ENCODE data around the gene PCCA.

- TF ChIP-seq, protein P1, sequence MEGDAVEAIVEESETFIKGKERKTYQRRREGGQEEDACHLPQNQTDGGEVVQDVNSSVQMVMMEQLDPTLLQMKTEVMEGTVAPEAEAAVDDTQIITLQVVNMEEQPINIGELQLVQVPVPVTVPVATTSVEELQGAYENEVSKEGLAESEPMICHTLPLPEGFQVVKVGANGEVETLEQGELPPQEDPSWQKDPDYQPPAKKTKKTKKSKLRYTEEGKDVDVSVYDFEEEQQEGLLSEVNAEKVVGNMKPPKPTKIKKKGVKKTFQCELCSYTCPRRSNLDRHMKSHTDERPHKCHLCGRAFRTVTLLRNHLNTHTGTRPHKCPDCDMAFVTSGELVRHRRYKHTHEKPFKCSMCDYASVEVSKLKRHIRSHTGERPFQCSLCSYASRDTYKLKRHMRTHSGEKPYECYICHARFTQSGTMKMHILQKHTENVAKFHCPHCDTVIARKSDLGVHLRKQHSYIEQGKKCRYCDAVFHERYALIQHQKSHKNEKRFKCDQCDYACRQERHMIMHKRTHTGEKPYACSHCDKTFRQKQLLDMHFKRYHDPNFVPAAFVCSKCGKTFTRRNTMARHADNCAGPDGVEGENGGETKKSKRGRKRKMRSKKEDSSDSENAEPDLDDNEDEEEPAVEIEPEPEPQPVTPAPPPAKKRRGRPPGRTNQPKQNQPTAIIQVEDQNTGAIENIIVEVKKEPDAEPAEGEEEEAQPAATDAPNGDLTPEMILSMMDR (IDR thresholded peaks at IDR 0.05; ENCODE audit: borderline replicate concordance, extremely low read depth, low read length, poor library complexity, severe bottlenecking), result no peak
- TF ChIP-seq EZH2 (IDR thresholded peaks at IDR 0.05; ENCODE audit: borderline replicate concordance, low read depth, low read length, severe bottlenecking), result no peak
Observed at GRCh38 chr13:100304229-100304628, 215.3 kb downstream of the PCCA start.

All from DND-41 (cell line).